ENCODE data around the gene SIGLEC11. TPM values are rescaled to one million over a fixed set of nuclear protein-coding genes. Genes with fewer than 3 reads are reported as not detected.

Gene SIGLEC11
- polyA plus RNA-seq, 1 experiment = not detected

- Histone ChIP-seq H3K27me3 (ENCODE audit: control insufficient read depth, insufficient read depth, low read length) (no peaks in the 10 kb centered on the region), H3K36me3 (ENCODE audit: control insufficient read depth, insufficient read depth, low read length) (peaks cover 18% of the 10 kb centered on the region), H3K4me3 (ENCODE audit: low read depth, low read length) (no peak overlapping the region)
- CTCF ChIA-PET = interaction anchor here (1.0 kb wide), 2 partner anchors 11 to 14 kb away, joined by 3 to 4 read pairs; no protein-coding TSS in a partner anchor
- TF ChIP-seq CTCF (IDR thresholded peaks at IDR 0.05; ENCODE audit: insufficient read depth, low read depth, low read length) = no peak
- DNase-seq (ENCODE audit: low read depth) = no peak
- POLR2A ChIA-PET = no interaction called here
These were observed 20.9 kb upstream of the SIGLEC11 start for GRCh38 chr19:49981603-49982593.

DNA sequence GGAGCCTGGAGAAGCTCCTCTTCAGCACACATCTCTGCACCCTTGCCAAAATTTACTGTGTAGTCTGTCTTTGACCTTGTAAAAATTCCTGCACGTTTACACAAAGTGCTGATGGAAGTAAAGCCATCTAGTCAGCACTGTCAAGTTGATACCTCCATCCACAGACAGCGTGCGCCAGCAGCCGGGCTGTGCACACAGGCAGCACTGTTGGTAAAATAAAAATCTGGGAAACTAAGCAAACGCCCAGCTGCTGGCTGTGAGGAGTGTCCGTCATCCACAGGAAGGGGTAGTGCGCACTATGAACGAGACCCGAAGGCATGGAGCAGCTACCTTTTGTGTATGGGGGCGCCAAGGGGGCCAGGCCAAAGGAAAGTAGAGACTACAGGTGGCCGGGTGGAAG, 17.4 kb upstream of the SIGLEC11 start:
- Histone ChIP-seq H3K4me3 (ENCODE audit: low read depth, low read length) (no peak overlapping the region), H3K36me3 (ENCODE audit: control insufficient read depth, insufficient read depth, low read length) (peaks cover 11% of the 10 kb centered on the region), H3K27me3 (ENCODE audit: control insufficient read depth, insufficient read depth, low read length) (no peaks in the 10 kb centered on the region)
- POLR2A ChIA-PET = no interaction called here
- DNase-seq (ENCODE audit: low read depth) = no peak
- TF ChIP-seq CTCF (IDR thresholded peaks at IDR 0.05; ENCODE audit: insufficient read depth, low read depth, low read length) = no peak
- CTCF ChIA-PET = interaction anchor here (0.6 kb wide), 1 partner anchor 24 kb away, joined by 3 read pairs; no protein-coding TSS in a partner anchor

DNA sequence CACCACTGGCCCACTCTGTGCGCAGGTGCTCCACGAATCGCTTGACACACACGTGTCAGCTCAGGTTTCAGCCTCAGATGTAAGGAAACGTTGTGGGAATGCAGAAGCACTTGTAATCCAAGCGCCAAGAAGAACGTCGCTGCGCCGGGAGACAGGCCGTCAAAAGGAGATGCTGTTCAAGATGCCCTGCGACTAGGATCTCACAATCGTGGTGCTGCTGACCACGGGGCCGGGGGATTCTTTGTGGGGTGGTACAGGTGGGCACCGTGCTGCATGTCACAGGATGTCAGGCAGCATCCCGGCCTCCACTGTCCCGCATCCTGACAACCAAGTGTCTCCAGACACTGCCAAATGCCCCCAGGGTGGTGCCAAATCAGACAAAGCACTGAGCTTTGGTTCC, 16.9 kb upstream of the SIGLEC11 start:
- Histone ChIP-seq H3K36me3 (ENCODE audit: control insufficient read depth, insufficient read depth, low read length) (peaks cover 11% of the 10 kb centered on the region), H3K27me3 (ENCODE audit: control insufficient read depth, insufficient read depth, low read length) (no peaks in the 10 kb centered on the region), H3K4me3 (ENCODE audit: low read depth, low read length) (no peak overlapping the region)
- ChIA-PET POLR2A (no interaction called here), CTCF (no interaction called here)
- no peak for DNase-seq (ENCODE audit: low read depth)
- no peak for TF ChIP-seq CTCF (IDR thresholded peaks at IDR 0.05; ENCODE audit: insufficient read depth, low read depth, low read length)

DNA sequence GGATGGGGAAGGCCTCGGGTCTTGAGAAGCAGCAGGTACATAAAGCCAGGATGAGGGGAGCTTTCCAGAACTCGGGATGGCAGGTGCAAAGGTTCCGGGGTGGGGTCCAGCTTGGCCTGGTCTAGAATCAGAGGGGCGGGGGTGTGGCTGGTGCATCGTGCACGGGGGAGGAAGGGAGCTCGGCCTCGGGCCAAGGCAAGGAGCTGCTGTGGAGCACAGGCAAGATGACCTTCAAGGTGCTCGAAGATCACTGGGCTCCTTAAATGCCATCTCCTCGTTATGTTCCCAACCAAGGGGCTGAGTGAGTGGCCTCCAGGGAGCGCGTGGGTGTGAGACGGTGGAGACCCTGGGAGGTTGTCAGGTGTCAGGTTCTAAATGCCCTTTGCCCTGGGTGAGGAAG, 16.1 kb upstream of the SIGLEC11 start:
- ChIA-PET CTCF (interaction anchor here (1.6 kb wide), 1 partner anchor 39 kb away, joined by 5 read pairs; no protein-coding TSS in a partner anchor), POLR2A (no interaction called here)
- no peak overlapping the region for H3K4me3 ChIP-seq (ENCODE audit: low read depth, low read length)
- H3K36me3 ChIP-seq (ENCODE audit: control insufficient read depth, insufficient read depth, low read length) = peaks cover 11% of the 10 kb centered on the region
- H3K27me3 ChIP-seq (ENCODE audit: control insufficient read depth, insufficient read depth, low read length) = no peaks in the 10 kb centered on the region
- TF ChIP-seq CTCF (IDR thresholded peaks at IDR 0.05; ENCODE audit: insufficient read depth, low read depth, low read length) = no peak
- DNase-seq (ENCODE audit: low read depth) = no peak

- no peaks in the 10 kb centered on the region for H3K27me3 ChIP-seq (ENCODE audit: control insufficient read depth, insufficient read depth, low read length)
- DNase-seq (ENCODE audit: low read depth) = no peak
These were observed 15.5 kb upstream of the SIGLEC11 start for GRCh38 chr19:49976496-49976895.

More at GRCh38 chr19:49976496-49976895, 15.5 kb upstream of the SIGLEC11 start:
- no peak for TF ChIP-seq CTCF (IDR thresholded peaks at IDR 0.05; ENCODE audit: insufficient read depth, low read depth, low read length)
- ChIA-PET CTCF (interaction anchor here (1.6 to 2.5 kb wide), 2 partner anchors 8 to 38 kb away, joined by 5 to 12 read pairs; no protein-coding TSS in a partner anchor), POLR2A (no interaction called here)
- Histone ChIP-seq H3K36me3 (ENCODE audit: control insufficient read depth, insufficient read depth, low read length) (peaks cover 11% of the 10 kb centered on the region), H3K4me3 (ENCODE audit: low read depth, low read length) (no peak overlapping the region)
